Spleen (tissue), 11 donors: Measurements from ENCODE around the gene DBF4. TPM values are rescaled to one million over a fixed set of nuclear protein-coding genes. Genes with fewer than 3 reads are reported as not detected.
"Not testable (repeated sequence)": the region's sequence is repeated elsewhere in the genome, so short reads cannot be mapped to it uniquely, and the experiment has no call there.

Source experiments
- DNase-seq: peaks from one replicate; pipeline ENCODE4 v3.0.0-alpha.2; 2020
- H3K27ac ChIP-seq, 8 donors: fragments of 200-600 bp; sonication (generic) in 7 of 8; 1 replicate in 4 of 8; 2 replicates in 4 of 8; pipeline versions ENCODE4 v1.5.0 to v1.8.0; 2016 to 2021; ENCODE audit warnings: inconsistent platforms in 4 of 8, mild to moderate bottlenecking in 4 of 8, moderate library complexity in 1 of 8
- H3K27me3 ChIP-seq, 7 donors: fragments of 200-600 bp; sonication (generic) in 6 of 7; replicated peaks in 1 of 7; 1 replicate in 4 of 7; 2 replicates in 3 of 7; pipeline versions ENCODE4 v1.5.0 to v1.8.0; 2016 to 2021; ENCODE audit warnings: inconsistent platforms in 3 of 7, mild to moderate bottlenecking in 1 of 7
- H3K36me3 ChIP-seq, 6 donors: fragments of 200-600 bp; sonication (generic) in 5 of 6; 1 replicate in 4 of 6; 2 replicates in 2 of 6; pipeline versions ENCODE4 v1.5.0 to v1.8.0; 2016 to 2021; ENCODE audit warnings: inconsistent platforms in 2 of 6
- H3K4me1 ChIP-seq, 6 donors: fragments of 200-600 bp; sonication (generic) in 5 of 6; 1 replicate in 3 of 6; 2 replicates in 3 of 6; pipeline versions ENCODE4 v1.5.0 to v1.8.0; 2016 to 2021; ENCODE audit warnings: inconsistent platforms in 3 of 6
- H3K4me3 ChIP-seq, 8 donors: fragments of 200-600 bp; sonication (generic) in 7 of 8; 1 replicate in 4 of 8; 2 replicates in 4 of 8; pipeline versions ENCODE4 v1.5.0 to v1.8.0; 2016 to 2021; ENCODE audit warnings: inconsistent platforms in 4 of 8, mild to moderate bottlenecking in 4 of 8, moderate library complexity in 2 of 8
- H3K9me3 ChIP-seq, 8 donors: fragments of 200-600 bp; sonication (generic) in 7 of 8; 1 replicate in 4 of 8; 2 replicates in 4 of 8; pipeline versions ENCODE4 v1.5.0 to v1.8.0; 2016 to 2021; ENCODE audit warnings: inconsistent platforms in 4 of 8
- CTCF ChIP-seq, 11 experiments: fragments of 200-600 bp in 7 of 11; fragments of 450-650 bp in 4 of 11; sonication (generic) in 4 of 11; IDR thresholded peaks in 8 of 11; conservative IDR thresholded peaks in 3 of 11; 1 replicate in 7 of 11; 2 replicates in 4 of 11; pipeline versions ENCODE4 v1.4.0 to v1.8.0; 2016 to 2021; ENCODE audit warnings: antibody characterized with exemption in 11 of 11, inconsistent platforms in 4 of 11, mild to moderate bottlenecking in 1 of 11
- POLR2A ChIP-seq, 3 donors: fragments of 450-650 bp; IDR thresholded peaks; one replicate each; pipeline ENCODE4 v1.5.1; 2017; ENCODE audit warnings: antibody characterized with exemption in 3 of 3, mild to moderate bottlenecking in 1 of 3
- POLR2AphosphoS5 ChIP-seq, 3 donors: sonication (generic); formaldehyde crosslinking; IDR thresholded peaks; one replicate each; pipeline ENCODE4 v1.5.1; 2017; ENCODE audit warnings: antibody characterized with exemption in 3 of 3
- WGBS, 5 donors: extraction: QIAGEN DNeasy Blood & Tissue Kit in 3 of 5; methylation state at CpG; one replicate each; pipeline versions ENCODE4 v1.1.5 to v1.1.7; 2013 to 2018; 5-methylcytosine and 5-hydroxymethylcytosine counted together
- intact Hi-C: fragments of 100-400 bp; cut with DNase I; formaldehyde crosslinking; loops from one replicate; pipeline ENCODE4 v1.15.0; 2023; ENCODE audit warnings: low total_unique reads
- polyA plus RNA-seq, 3 donors: library from polyadenylated mRNA; stranded (reverse); fragments of 200-250 nt; gene quantifications; one replicate each; pipeline ENCODE4 v1.2.1, GENCODE V29; 2013
- total RNA-seq, 7 donors: library from RNA; depleted of rRNA in 3 of 7; stranded (reverse); fragments of >200 nt in 3 of 7; fragmentation: NEBNext Ultra II Directional in 4 of 7; extraction: Animal tissue kit (Norgen Biotek cat#: 25700) in 4 of 7; gene quantifications; one replicate each; pipeline versions ENCODE4 v1.1.0 to v1.2.1, GENCODE V29; 2016 to 2021
- donor health status: healthy with polysubstance abuse.
- donor health status: DM: no; HTN: no; CAD: no; lungs with moderate emphysema.
- donor health status: DM: no; HTN: no; CAD: no.
- donor health status: Bipolar disorder and iron deficiency.
- donor health status: healthy.
- donor health status: DM: no; HTN: no; CAD: no.
- donor health status: DM: yes; HTN: yes; CAD: no.

The DBF4 gene
- total and polyA plus RNA-seq, 10 donors = 8.8 to 26.8 (median 15.9) TPM

DNA sequence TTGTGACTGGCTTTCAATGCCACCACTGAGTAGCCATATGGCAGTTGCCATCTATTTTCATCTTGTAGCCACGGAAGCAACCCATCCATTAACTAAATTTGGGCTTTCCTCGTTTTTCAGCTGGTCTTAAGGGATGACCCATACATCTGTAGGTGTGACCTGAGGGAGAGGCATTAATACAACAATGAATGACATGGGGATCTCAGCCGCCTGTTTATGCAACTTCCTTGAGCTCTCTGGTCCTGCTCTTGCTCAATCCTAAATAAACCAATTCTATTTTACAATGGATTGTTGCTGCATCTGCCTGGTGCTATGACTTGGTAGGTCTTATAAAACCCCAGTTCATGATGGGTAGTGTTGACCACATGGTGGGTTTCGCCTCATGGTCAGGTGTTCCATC is 35.8 kb downstream of the DBF4 start:
- intact Hi-C loops = no loop called here
- Histone ChIP-seq H3K36me3 (peaks cover 0 to 10% (median 0%) of the 10 kb centered on the region in 6 donors), H3K4me3 (no peak overlapping the region), H3K27ac (no peak overlapping the region), H3K27me3 (no peaks in the 10 kb centered on the region), H3K9me3 (no peaks in the 10 kb centered on the region), H3K4me1 (peaks cover 0 to 2% (median 0%) of the 10 kb centered on the region in 6 donors)
- DNase-seq = no peak
- WGBS, 5 donors = 65 to 89% (median 74%) methylated on average over 4 of the region's 4 CpGs
- TF ChIP-seq POLR2AphosphoS5 (IDR thresholded peaks at IDR 0.05) (no peak), POLR2A (IDR thresholded peaks at IDR 0.05) (no peak), CTCF (IDR thresholded peaks at IDR 0.05 in 8 of 11, conservative IDR thresholded peaks at IDR 0.05 in 3 of 11) (no peak)

DNA sequence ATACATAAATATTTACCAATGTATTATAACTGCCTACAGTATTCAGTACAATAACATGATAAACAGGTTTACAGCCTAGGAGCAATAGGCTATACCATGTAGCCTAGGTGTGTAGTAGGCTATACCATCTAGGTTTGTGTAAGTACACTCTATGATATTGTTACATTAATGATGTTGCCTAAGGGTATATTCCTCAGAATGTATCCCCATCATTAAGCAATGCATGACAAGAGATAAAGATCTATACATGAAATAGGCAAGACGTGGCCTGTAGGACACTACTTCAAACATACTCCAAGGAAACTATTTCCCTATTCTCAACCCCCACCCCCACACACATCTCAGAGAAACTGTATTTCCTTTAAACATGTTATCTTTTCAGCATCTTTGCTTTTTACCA is 42.4 kb downstream of the DBF4 start:
- H3K27me3 ChIP-seq = no peaks in the 10 kb centered on the region
- no peaks in the 10 kb centered on the region for H3K36me3 ChIP-seq
- 43 to 85% (median 58%) methylated on average over 1 of the region's 1 CpG for WGBS, 5 donors
- H3K4me1 ChIP-seq = no peaks in the 10 kb centered on the region
- no peak overlapping the region for H3K27ac ChIP-seq
- TF ChIP-seq POLR2AphosphoS5 (IDR thresholded peaks at IDR 0.05) (no peak), CTCF (IDR thresholded peaks at IDR 0.05 in 8 of 11, conservative IDR thresholded peaks at IDR 0.05 in 3 of 11) (no peak), POLR2A (IDR thresholded peaks at IDR 0.05) (no peak)
- DNase-seq = no peak
- intact Hi-C loops = no loop called here
- H3K4me3 ChIP-seq = no peak overlapping the region
- H3K9me3 ChIP-seq = no peaks in the 10 kb centered on the region

- Histone ChIP-seq H3K36me3 (no peaks in the 10 kb centered on the region), H3K4me1 (no peaks in the 10 kb centered on the region), H3K4me3 (no peak overlapping the region), H3K27me3 (no peaks in the 10 kb centered on the region), H3K27ac (no peak overlapping the region), H3K9me3 (no peaks in the 10 kb centered on the region)
- 87 to 92% (median 91%) methylated on average over 5 to 6 of the region's 6 CpGs for WGBS, 5 donors
- no peak for TF ChIP-seq POLR2A (IDR thresholded peaks at IDR 0.05)
- no peak for TF ChIP-seq CTCF (IDR thresholded peaks at IDR 0.05 in 8 of 11, conservative IDR thresholded peaks at IDR 0.05 in 3 of 11)
- TF ChIP-seq POLR2AphosphoS5 (IDR thresholded peaks at IDR 0.05) = no peak
- intact Hi-C loops = no loop called here
- no peak for DNase-seq
Observed at GRCh38 chr7:87919875-87920274, 43.6 kb downstream of the DBF4 start.

GRCh38 chr7:87920578-87920977 is 44.3 kb downstream of the DBF4 start:
- Histone ChIP-seq H3K36me3 (no peaks in the 10 kb centered on the region), H3K4me3 (no peak overlapping the region), H3K27me3 (no peaks in the 10 kb centered on the region), H3K9me3 (no peaks in the 10 kb centered on the region), H3K4me1 (no peaks in the 10 kb centered on the region), H3K27ac (no peak overlapping the region)
- WGBS, 5 donors = 77 to 95% (median 87%) methylated on average over 5 of the region's 5 CpGs
- intact Hi-C loops = no loop called here
- DNase-seq = no peak
- TF ChIP-seq CTCF (IDR thresholded peaks at IDR 0.05 in 8 of 11, conservative IDR thresholded peaks at IDR 0.05 in 3 of 11) (no peak), POLR2AphosphoS5 (IDR thresholded peaks at IDR 0.05) (no peak), POLR2A (IDR thresholded peaks at IDR 0.05) (no peak)

DNA sequence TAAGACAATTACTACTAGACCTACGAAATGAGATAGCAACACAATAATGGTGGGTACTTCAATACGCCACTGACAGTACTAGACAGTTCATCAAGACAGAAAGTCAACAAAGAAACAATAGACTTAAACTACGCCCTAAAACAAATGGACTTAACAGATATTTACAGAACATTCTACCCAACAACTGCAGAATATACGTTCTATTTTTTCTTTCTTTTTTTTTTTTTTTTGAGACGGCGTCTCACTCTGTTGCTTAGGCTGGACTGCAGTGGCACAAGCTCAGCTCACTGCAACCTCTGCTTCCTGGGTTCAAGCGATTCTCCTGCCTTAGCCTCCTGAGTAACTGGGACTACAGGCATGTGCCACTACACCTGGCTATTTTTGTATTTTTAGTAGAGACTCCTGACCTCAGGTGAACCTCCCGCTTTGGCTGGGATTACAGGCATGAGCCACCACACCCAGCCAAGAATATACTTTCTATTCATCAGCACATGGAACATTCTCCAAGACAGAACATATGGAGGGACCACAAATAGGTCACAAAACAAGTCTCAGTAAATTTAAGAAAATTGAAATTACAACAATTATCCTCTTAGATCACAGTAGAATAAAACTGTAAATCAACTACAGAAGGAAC is 46.6 kb downstream of the DBF4 start:
- H3K27me3 ChIP-seq, H3K4me3 ChIP-seq, H3K4me1 ChIP-seq, H3K9me3 ChIP-seq, H3K36me3 ChIP-seq, intact Hi-C loops, DNase-seq, H3K27ac ChIP-seq: not testable (repeated sequence)
- 94 to 96% (median 95%) methylated on average over 8 of the region's 8 CpGs for WGBS, 5 donors
